Posterior cingulate gyrus (tissue), 11 donors: ENCODE measurements around the gene SPTAN1.

Experiments
- DNase-seq, 10 donors: peaks; one replicate each; pipeline versions ENCODE4 v3.0.0 to v3.0.0-alpha.2; 2020 to 2021; ENCODE audit warnings: mixed read lengths in 3 of 10
- intact Hi-C: fragments of 100-400 bp; cut with DNase I; formaldehyde crosslinking; loops from one replicate; pipeline ENCODE4 v1.15.1; 2023

The SPTAN1 gene

GRCh38 chr9:128627906-128628305 is 75.5 kb downstream of the SPTAN1 start:
- intact Hi-C loops: no loop called here
- DNase-seq: peak in 3 of 10 donors; percentile 49 to 61 (median 56)

GRCh38 chr9:128628471-128629048 is 76.2 kb downstream of the SPTAN1 start:
- peak in 4 of 10 donors; percentile 55 to 86 (median 76) for DNase-seq
- intact Hi-C loops: no loop called here

GRCh38 chr9:128629136-128629535 is 76.7 kb downstream of the SPTAN1 start:
- peak in 3 of 10 donors; percentile 30 to 37 (median 35) for DNase-seq
- intact Hi-C loops: no loop called here

- DNase-seq: peak in 3 of 10 donors; percentile 34 to 55 (median 37)
Observed at GRCh38 chr9:128629852-128630545, 77.6 kb downstream of the SPTAN1 start.

GRCh38 chr9:128631636-128632035 is 79.2 kb downstream of the SPTAN1 start:
- DNase-seq: peak in 2 of 10 donors; percentile 24 to 52
- intact Hi-C loops: no loop called here

More at GRCh38 chr9:128629852-128630545, 77.6 kb downstream of the SPTAN1 start:
- intact Hi-C loops: no loop called here

GRCh38 chr9:128632066-128632465 is 79.7 kb downstream of the SPTAN1 start:
- DNase-seq: peak in 3 of 10 donors; percentile 48 to 66 (median 58)
- intact Hi-C loops: no loop called here

GRCh38 chr9:128632486-128632885 is 80.1 kb downstream of the SPTAN1 start:
- DNase-seq: peak in 3 of 10 donors; percentile 35 to 69 (median 52)
- intact Hi-C loops: no loop called here

GRCh38 chr9:128633057-128633456 is 80.7 kb downstream of the SPTAN1 start:
- peak in 3 of 10 donors; percentile 66 to 80 (median 74) for DNase-seq
- intact Hi-C loops: no loop called here

- peak in 3 of 10 donors; percentile 59 to 75 (median 66) for DNase-seq
- intact Hi-C loops: no loop called here
Observed at GRCh38 chr9:128633601-128634000, 81.2 kb downstream of the SPTAN1 start.

- intact Hi-C loops: loop anchor here (2.0 kb wide), 1 partner anchor 19 kb away; no protein-coding TSS in a partner anchor
- DNase-seq: peak in 3 of 10 donors; percentile 68 to 77 (median 73)
Observed at GRCh38 chr9:128634111-128634510, 81.7 kb downstream of the SPTAN1 start.

GRCh38 chr9:128634651-128635262 is 82.4 kb downstream of the SPTAN1 start:
- intact Hi-C loops: loop anchor here (2.0 kb wide), 1 partner anchor 18 kb away; no protein-coding TSS in a partner anchor
- DNase-seq: peak in 3 of 10 donors; percentile 66 to 87 (median 81)

- peak in 7 of 10 donors; percentile 45 to 93 (median 62) for DNase-seq
- intact Hi-C loops: loop anchor here (2.0 kb wide), 1 partner anchor 17 kb away; no protein-coding TSS in a partner anchor
Observed at GRCh38 chr9:128635266-128636023, 83.1 kb downstream of the SPTAN1 start.

GRCh38 chr9:128636024-128636390 is 83.6 kb downstream of the SPTAN1 start:
- intact Hi-C loops: no loop called here
- peak in 2 of 10 donors; percentile 69 to 84 for DNase-seq

- intact Hi-C loops: no loop called here
- peak in 2 of 10 donors; percentile 61 to 77 for DNase-seq
Observed at GRCh38 chr9:128636556-128637530, 84.5 kb downstream of the SPTAN1 start.

GRCh38 chr9:128637656-128638055 is 85.3 kb downstream of the SPTAN1 start:
- peak in 3 of 10 donors; percentile 44 to 91 (median 74) for DNase-seq
- intact Hi-C loops: no loop called here

- peak in 1 of 10 donors; percentile 17 for DNase-seq
- intact Hi-C loops: no loop called here
Observed at GRCh38 chr9:128638580-128638979, 86.2 kb downstream of the SPTAN1 start.

GRCh38 chr9:128640603-128641002 is 88.2 kb downstream of the SPTAN1 start:
- intact Hi-C loops: no loop called here

GRCh38 chr9:128642675-128643245 is 90.4 kb downstream of the SPTAN1 start:
- intact Hi-C loops: no loop called here

More at GRCh38 chr9:128640603-128641002, 88.2 kb downstream of the SPTAN1 start:
- DNase-seq: peak in 1 of 10 donors; percentile 54

More at GRCh38 chr9:128642675-128643245, 90.4 kb downstream of the SPTAN1 start:
- no peak for DNase-seq
